K562 (cell line): Measurements from ENCODE around the gene SPON1.

ENCODE experiments used
- CAMTA2 ChIP-seq: fragments of 250-450 bp; sonication (Bioruptor Pico); conservative IDR thresholded peaks from 2 replicates; pipeline ENCODE4 v1.5.1; 2022
- CTCF ChIP-seq, 3 experiments: IDR thresholded peaks in 2 of 3; conservative IDR thresholded peaks in 1 of 3; 2 replicates each; pipeline ENCODE4 v1.5.1; 2011 to 2012; ENCODE audit warnings: low read length in 3 of 3, mild to moderate bottlenecking in 3 of 3, control low read depth in 2 of 3, improper control_type of control experiment in 1 of 3, inconsistent platforms in 1 of 3, low read depth in 1 of 3, mixed read lengths in 1 of 3, moderate library complexity in 1 of 3; ENCODE audit not compliant: insufficient read depth in 2 of 3
- EZH2 ChIP-seq: IDR thresholded peaks from 2 replicates; pipeline ENCODE4 v1.6.1; 2012; ENCODE audit warnings: low read depth, mild to moderate bottlenecking, inconsistent platforms, low read length, borderline replicate concordance
- RNF2 ChIP-seq: sonication (generic); IDR thresholded peaks from 2 replicates; pipeline ENCODE4 v1.6.1; 2016
- TEAD2 ChIP-seq: fragments of 450-650 bp; IDR thresholded peaks from 2 replicates; pipeline ENCODE4 v1.6.1; 2016; ENCODE audit warnings: missing genetic modification characterization, control low read depth, missing compliant biosample characterization
- ZBTB33 ChIP-seq: sonication (generic); formaldehyde crosslinking; IDR thresholded peaks from 2 replicates; pipeline ENCODE4 v1.8.1; 2023; ENCODE audit warnings: mild to moderate bottlenecking, missing genetic modification reagents
- ZNF639 ChIP-seq, 2 experiments: fragments of 200-800 bp in 1 of 2; sonication (Bioruptor generic) in 1 of 2; sonication (generic) in 1 of 2; formaldehyde crosslinking in 1 of 2; IDR thresholded peaks in 1 of 2; conservative IDR thresholded peaks in 1 of 2; 2 replicates each; pipeline versions ENCODE4 v1.5.0 to v1.6.1; 2016 to 2020; ENCODE audit warnings: missing compliant biosample characterization in 1 of 2, missing genetic modification characterization in 1 of 2, missing genetic modification reagents in 1 of 2

DNA sequence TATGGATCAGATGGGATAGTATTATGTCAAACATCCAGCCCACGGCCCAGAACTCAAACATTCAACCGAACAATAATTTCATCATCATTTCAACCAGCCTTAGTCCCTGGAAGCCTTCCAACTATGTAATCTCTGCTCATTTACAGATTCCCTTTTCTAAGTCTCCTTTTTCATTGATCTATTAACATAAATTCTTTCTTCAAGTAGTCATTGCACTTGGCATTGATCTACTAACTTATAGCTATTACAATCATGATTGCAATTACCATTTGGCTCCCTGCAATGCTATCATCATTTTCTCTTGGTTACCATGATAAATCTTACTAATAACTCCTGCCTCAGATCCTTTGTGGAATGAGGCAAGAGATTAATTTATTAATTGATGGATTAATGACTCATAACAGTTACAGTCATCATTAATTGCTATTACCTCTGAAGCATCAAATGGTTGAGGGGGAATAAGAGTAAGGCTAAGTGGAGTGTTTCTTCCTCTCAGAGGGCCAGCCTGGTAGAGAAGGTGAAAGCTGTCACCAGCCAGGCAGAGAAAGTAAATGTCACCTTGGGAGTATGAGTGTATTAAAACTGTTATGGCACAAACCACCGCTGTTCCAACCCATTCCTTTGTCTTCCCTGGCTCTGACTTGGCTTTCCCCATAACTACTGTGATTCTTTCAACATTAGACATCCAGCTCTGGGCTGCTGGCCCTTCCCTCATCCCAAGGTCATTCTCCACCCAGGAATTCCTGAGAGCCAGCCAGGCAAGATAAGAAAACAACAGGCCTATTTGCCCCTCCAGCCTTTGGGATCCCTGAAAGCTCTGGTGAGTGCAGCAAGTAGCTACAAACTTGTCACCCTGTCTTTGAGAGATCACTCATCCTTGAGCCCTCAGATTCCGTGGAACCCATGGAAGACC is 221.8 kb downstream of the SPON1 start:
- TF ChIP-seq EZH2, result no peak
- no peak for TF ChIP-seq ZNF639 (CRISPR knock-in tag; conservative IDR thresholded peaks at IDR 0.05 in 1 of 2, IDR thresholded peaks at IDR 0.05 in 1 of 2)
- TF ChIP-seq TEAD2 (tag), result no peak
- no peak for TF ChIP-seq ZBTB33 (CRISPR knock-in tag)
- no peak for TF ChIP-seq CAMTA2 (CRISPR knock-in tag)
- TF ChIP-seq CTCF (IDR thresholded peaks at IDR 0.05 in 2 of 3, conservative IDR thresholded peaks at IDR 0.05 in 1 of 3; ENCODE audit: insufficient read depth in 2 of 3, low read depth in 1 of 3, low read length in 3 of 3), result no peak
- TF ChIP-seq RNF2, result no peak
